ENCODE results near the gene ANKIB1. TPM values are rescaled to one million over a fixed set of nuclear protein-coding genes. Genes with fewer than 3 reads are reported as not detected.

ANKIB1 gene
- total RNA-seq, 1 experiment from 2014 or later, result 83.8 TPM

DNA sequence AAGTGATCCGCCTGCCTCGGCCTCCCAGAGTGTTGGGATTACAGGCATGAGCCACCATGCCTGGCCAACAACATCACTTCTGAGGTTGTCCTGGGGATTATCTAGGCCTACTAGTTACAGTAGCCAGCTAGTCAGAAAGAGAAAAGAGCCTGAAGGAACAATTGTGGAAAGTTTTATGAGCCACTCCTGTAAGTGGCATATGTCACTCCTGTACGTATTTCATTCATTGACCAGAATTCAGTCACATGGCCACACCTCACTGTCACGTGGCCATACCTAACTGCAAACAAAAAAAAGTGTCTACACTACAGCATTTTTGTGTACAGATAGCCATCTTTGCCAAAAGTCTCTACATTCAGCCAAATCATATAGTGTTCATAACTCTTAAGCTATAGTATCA lies 85.7 kb downstream of the ANKIB1 start:
- ATAC-seq, result no peak
- Histone ChIP-seq H3K27me3 (ENCODE audit: control insufficient read depth, insufficient read depth, low read length) (no peaks in the 10 kb centered on the region), H3K4me3 (ENCODE audit: low read depth in 2 of 2, low read length in 2 of 2) (no peak overlapping the region), H3K36me3 (ENCODE audit: control insufficient read depth, insufficient read depth, low read length) (peaks cover 6% of the 10 kb centered on the region; the same call in 1 of the 2 replicates), H3K4me1 (ENCODE audit: control insufficient read depth, insufficient read depth, low read length) (no peaks in the 10 kb centered on the region), H3K9me3 (ENCODE audit: control insufficient read depth, insufficient read depth, low read depth, low read length) (peaks cover 17% of the 10 kb centered on the region), H3K27ac (ENCODE audit: low read length) (no peak overlapping the region)
- no peak for DNase-seq (ENCODE audit: low read depth, low spot score)
- ChIA-PET CTCF (no interaction called here), POLR2A (no interaction called here)
- in situ Hi-C loops (cut with HindIII; ENCODE audit: low pct_unique_long_range_greater_than_20kb, low sequenced_read_pairs), result no loop called here
- TF ChIP-seq TCF7L2 (IDR thresholded peaks at IDR 0.05; ENCODE audit: low read depth, low read length) (no peak), POLR2AphosphoS5 (IDR thresholded peaks at IDR 0.05; ENCODE audit: low read depth, low read length) (no peak), SIN3A (IDR thresholded peaks at IDR 0.05; ENCODE audit: borderline replicate concordance, insufficient read depth, low read depth, low read length) (no peak)
- TF ChIP-seq, protein P1, sequence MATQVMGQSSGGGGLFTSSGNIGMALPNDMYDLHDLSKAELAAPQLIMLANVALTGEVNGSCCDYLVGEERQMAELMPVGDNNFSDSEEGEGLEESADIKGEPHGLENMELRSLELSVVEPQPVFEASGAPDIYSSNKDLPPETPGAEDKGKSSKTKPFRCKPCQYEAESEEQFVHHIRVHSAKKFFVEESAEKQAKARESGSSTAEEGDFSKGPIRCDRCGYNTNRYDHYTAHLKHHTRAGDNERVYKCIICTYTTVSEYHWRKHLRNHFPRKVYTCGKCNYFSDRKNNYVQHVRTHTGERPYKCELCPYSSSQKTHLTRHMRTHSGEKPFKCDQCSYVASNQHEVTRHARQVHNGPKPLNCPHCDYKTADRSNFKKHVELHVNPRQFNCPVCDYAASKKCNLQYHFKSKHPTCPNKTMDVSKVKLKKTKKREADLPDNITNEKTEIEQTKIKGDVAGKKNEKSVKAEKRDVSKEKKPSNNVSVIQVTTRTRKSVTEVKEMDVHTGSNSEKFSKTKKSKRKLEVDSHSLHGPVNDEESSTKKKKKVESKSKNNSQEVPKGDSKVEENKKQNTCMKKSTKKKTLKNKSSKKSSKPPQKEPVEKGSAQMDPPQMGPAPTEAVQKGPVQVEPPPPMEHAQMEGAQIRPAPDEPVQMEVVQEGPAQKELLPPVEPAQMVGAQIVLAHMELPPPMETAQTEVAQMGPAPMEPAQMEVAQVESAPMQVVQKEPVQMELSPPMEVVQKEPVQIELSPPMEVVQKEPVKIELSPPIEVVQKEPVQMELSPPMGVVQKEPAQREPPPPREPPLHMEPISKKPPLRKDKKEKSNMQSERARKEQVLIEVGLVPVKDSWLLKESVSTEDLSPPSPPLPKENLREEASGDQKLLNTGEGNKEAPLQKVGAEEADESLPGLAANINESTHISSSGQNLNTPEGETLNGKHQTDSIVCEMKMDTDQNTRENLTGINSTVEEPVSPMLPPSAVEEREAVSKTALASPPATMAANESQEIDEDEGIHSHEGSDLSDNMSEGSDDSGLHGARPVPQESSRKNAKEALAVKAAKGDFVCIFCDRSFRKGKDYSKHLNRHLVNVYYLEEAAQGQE (IDR thresholded peaks at IDR 0.05; ENCODE audit: insufficient read depth in 1 of 2, low read depth in 2 of 2, low read length in 1 of 2), result no peak
- TF ChIP-seq, protein P2, sequence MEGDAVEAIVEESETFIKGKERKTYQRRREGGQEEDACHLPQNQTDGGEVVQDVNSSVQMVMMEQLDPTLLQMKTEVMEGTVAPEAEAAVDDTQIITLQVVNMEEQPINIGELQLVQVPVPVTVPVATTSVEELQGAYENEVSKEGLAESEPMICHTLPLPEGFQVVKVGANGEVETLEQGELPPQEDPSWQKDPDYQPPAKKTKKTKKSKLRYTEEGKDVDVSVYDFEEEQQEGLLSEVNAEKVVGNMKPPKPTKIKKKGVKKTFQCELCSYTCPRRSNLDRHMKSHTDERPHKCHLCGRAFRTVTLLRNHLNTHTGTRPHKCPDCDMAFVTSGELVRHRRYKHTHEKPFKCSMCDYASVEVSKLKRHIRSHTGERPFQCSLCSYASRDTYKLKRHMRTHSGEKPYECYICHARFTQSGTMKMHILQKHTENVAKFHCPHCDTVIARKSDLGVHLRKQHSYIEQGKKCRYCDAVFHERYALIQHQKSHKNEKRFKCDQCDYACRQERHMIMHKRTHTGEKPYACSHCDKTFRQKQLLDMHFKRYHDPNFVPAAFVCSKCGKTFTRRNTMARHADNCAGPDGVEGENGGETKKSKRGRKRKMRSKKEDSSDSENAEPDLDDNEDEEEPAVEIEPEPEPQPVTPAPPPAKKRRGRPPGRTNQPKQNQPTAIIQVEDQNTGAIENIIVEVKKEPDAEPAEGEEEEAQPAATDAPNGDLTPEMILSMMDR (IDR thresholded peaks at IDR 0.05), result no peak
- intact Hi-C loops (cut with micrococcal nuclease; ENCODE audit: unreplicated experiment), result no loop called here
- no TSS peak for BruUV-seq (replicated peaks)

DNA sequence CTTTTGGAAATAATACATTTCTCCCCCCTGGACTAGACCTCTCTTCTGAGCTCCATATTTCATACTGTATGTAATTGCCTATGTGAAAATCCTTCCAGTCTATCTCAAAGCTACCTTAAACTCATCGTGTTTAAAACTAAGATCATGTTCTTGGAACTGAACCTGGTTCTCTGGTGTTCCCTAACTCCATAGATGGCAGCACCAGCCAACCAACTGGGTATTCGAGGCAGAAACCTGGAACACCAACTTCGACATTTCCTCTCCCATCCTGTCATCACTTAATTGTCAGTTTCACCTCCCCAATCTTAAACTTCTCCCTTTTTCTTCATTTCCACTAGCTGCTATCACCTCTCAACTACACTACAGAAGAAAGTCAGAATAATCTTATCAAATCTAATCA lies 87.0 kb downstream of the ANKIB1 start:
- no TSS peak for BruUV-seq (replicated peaks)
- CTCF ChIA-PET, result no interaction called here
- TF ChIP-seq, protein P1 (IDR thresholded peaks at IDR 0.05; ENCODE audit: insufficient read depth in 1 of 2, low read depth in 2 of 2, low read length in 1 of 2), result no peak
- no peak for TF ChIP-seq TCF7L2 (IDR thresholded peaks at IDR 0.05; ENCODE audit: low read depth, low read length)
- no peak for TF ChIP-seq SIN3A (IDR thresholded peaks at IDR 0.05; ENCODE audit: borderline replicate concordance, insufficient read depth, low read depth, low read length)
- TF ChIP-seq POLR2AphosphoS5 (IDR thresholded peaks at IDR 0.05; ENCODE audit: low read depth, low read length), result no peak
- TF ChIP-seq, protein P2 (IDR thresholded peaks at IDR 0.05), result no peak

More for the DNA sequence above, 87.0 kb downstream of the ANKIB1 start:
- Histone ChIP-seq H3K4me3 (ENCODE audit: low read depth in 2 of 2, low read length in 2 of 2) (no peak overlapping the region), H3K27me3 (ENCODE audit: control insufficient read depth, insufficient read depth, low read length) (no peaks in the 10 kb centered on the region), H3K4me1 (ENCODE audit: control insufficient read depth, insufficient read depth, low read length) (no peaks in the 10 kb centered on the region), H3K36me3 (ENCODE audit: control insufficient read depth, insufficient read depth, low read length) (peaks cover 5% of the 10 kb centered on the region; the same call in 1 of the 2 replicates), H3K27ac (ENCODE audit: low read length) (no peak overlapping the region), H3K9me3 (ENCODE audit: control insufficient read depth, insufficient read depth, low read depth, low read length) (peaks cover 17% of the 10 kb centered on the region)
- ATAC-seq (no peak), DNase-seq (ENCODE audit: low read depth, low spot score) (no peak)
- in situ Hi-C loops (cut with HindIII; ENCODE audit: low pct_unique_long_range_greater_than_20kb, low sequenced_read_pairs), result no loop called here
- intact Hi-C loops (cut with micrococcal nuclease; ENCODE audit: unreplicated experiment), result no loop called here
- POLR2A ChIA-PET, result no interaction called here
